Measurements from ENCODE around the gene FAM168A. TPM values are rescaled to one million over a fixed set of nuclear protein-coding genes. Genes with fewer than 3 reads are reported as not detected.
"Not testable (repeated sequence)": the region's sequence is repeated elsewhere in the genome, so short reads cannot be mapped to it uniquely, and the experiment has no call there.

Gene FAM168A
- total and polyA plus RNA-seq, 2 of the 8 experiments (the other 6 are each of a cell fraction or from before 2014, with no cell fraction given) = 17.1 to 21.6 TPM

DNA sequence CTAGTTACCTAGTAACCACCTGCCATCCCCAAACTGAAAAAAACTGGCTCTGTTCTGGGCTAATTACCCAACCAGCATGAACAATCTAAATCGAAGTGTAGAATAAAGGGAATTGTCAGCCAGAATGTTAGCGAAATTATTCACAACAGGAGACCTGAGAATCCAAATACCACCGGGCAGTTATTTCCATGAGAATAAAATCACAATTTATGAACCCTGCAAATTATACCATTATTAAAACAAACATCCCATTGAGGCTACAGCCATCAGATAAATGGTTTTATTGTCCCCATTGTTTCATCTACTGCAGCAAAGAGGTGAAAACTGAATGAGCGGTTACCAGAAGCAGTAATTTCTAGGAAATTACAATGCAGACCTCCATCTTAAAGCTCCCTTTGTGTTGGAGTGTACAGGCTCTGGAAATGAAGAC, 21.7 kb downstream of the FAM168A start (continued):
- TF ChIP-seq TBP (IDR thresholded peaks at IDR 0.05; ENCODE audit: low read depth, low read length) = no peak
- TF ChIP-seq, protein P1, sequence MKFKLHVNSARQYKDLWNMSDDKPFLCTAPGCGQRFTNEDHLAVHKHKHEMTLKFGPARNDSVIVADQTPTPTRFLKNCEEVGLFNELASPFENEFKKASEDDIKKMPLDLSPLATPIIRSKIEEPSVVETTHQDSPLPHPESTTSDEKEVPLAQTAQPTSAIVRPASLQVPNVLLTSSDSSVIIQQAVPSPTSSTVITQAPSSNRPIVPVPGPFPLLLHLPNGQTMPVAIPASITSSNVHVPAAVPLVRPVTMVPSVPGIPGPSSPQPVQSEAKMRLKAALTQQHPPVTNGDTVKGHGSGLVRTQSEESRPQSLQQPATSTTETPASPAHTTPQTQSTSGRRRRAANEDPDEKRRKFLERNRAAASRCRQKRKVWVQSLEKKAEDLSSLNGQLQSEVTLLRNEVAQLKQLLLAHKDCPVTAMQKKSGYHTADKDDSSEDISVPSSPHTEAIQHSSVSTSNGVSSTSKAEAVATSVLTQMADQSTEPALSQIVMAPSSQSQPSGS (IDR thresholded peaks at IDR 0.05; ENCODE audit: low read length) = no peak
- TF ChIP-seq, protein P2, sequence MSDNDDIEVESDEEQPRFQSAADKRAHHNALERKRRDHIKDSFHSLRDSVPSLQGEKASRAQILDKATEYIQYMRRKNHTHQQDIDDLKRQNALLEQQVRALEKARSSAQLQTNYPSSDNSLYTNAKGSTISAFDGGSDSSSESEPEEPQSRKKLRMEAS (IDR thresholded peaks at IDR 0.05) = no peak
- TF ChIP-seq YY1 (IDR thresholded peaks at IDR 0.05; ENCODE audit: low read depth, low read length) = no peak
- no peak for TF ChIP-seq MAFK (IDR thresholded peaks at IDR 0.05; ENCODE audit: low read depth, low read length)

DNA sequence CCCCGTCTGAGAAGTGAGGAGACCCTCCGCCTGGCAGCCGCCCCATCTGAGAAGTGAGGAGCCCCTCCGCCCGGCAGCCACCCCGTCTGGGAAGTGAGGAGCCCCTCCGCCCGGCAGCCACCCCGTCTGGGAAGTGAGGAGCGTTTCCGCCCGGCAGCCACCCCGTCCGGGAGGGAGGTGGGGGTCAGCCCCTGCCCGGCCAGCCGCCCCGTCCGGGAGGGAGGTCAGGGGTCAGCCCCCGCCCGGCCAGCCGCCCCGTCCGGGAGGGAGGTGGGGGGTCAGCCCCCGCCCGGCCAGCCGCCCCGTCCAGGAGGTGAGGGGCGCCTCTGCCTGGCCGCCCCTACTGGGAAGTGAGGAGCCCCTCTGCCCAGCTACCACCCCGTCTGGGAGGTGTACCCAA, 25.9 kb downstream of the FAM168A start:
- H3K4me3 ChIP-seq (ENCODE audit: extremely low read depth in 1 of 4, insufficient read depth in 2 of 4, low read depth in 3 of 4, low read length in 4 of 4); H2AFZ ChIP-seq (ENCODE audit: low read length); H3K4me1 ChIP-seq (replicated peaks in 1 of 4; ENCODE audit: control insufficient read depth in 3 of 4, insufficient read depth in 4 of 4, low read length in 3 of 4); H4K91ac ChIP-seq (replicated peaks; ENCODE audit: insufficient read length, low read length); H3K23me2 ChIP-seq (ENCODE audit: low read depth, low read length); H2AK5ac ChIP-seq (ENCODE audit: low read depth, low read length); H3K27ac ChIP-seq (ENCODE audit: low read depth, low read length); H3K18ac ChIP-seq (ENCODE audit: extremely low read depth, low read length); DNase-seq (ENCODE audit: low read depth in 1 of 2, low spot score in 2 of 2); H3K14ac ChIP-seq (ENCODE audit: insufficient read length); POLR2A ChIA-PET (ENCODE audit: partially characterized antibody); H4K5ac ChIP-seq (ENCODE audit: insufficient read length, low read depth, low read length); H2BK5ac ChIP-seq (ENCODE audit: low read depth, low read length); H3K27me3 ChIP-seq (replicated peaks in 1 of 4; ENCODE audit: control insufficient read depth in 3 of 4, extremely low read depth in 1 of 4, insufficient read depth in 3 of 4, low read length in 3 of 4); H3K79me1 ChIP-seq (ENCODE audit: low read depth, low read length); H3K36me3 ChIP-seq (ENCODE audit: control insufficient read depth in 2 of 4, insufficient read depth in 4 of 4, low read length in 3 of 4); H2BK120ac ChIP-seq (replicated peaks; ENCODE audit: low read depth, low read length); H3K23ac ChIP-seq (ENCODE audit: insufficient read length); CTCF ChIA-PET (ENCODE audit: partially characterized antibody); FAIRE-seq; H2BK15ac ChIP-seq (ENCODE audit: low read length); H4K20me1 ChIP-seq (replicated peaks in 1 of 2; ENCODE audit: control insufficient read depth in 1 of 2, insufficient read depth in 2 of 2, low read length in 2 of 2); H3K56ac ChIP-seq (replicated peaks; ENCODE audit: insufficient read length, low read depth, low read length); H2BK12ac ChIP-seq (ENCODE audit: low read depth, low read length); H3K4me2 ChIP-seq (ENCODE audit: insufficient read depth in 1 of 2, low read depth in 2 of 2, low read length in 2 of 2); H2BK20ac ChIP-seq (ENCODE audit: low read length); H3K9ac ChIP-seq (replicated peaks in 1 of 4; ENCODE audit: extremely low read depth in 1 of 4, low read depth in 3 of 4, low read length in 3 of 4); H3K4ac ChIP-seq (replicated peaks; ENCODE audit: insufficient read length, low read depth, low read length); H3K9me3 ChIP-seq (ENCODE audit: insufficient read depth in 2 of 2, low read depth in 1 of 2, low read length in 1 of 2); H4K8ac ChIP-seq (ENCODE audit: extremely low read depth, insufficient read depth, low read length): not testable (repeated sequence)
- H3K79me2 ChIP-seq (ENCODE audit: control insufficient read depth in 1 of 2, insufficient read depth in 2 of 2, low read length in 2 of 2) = peaks cover 4 to 13% of the 10 kb centered on the region in 2 experiments; a peak in 3 of 4 replicates
- 100% methylated on average over 3 of the region's 30 CpGs; no CpG with 5 or more reads in 1 of the 2 experiments for WGBS, 2 experiments (ENCODE audit: extremely low coverage in 1 of 2, insufficient coverage in 1 of 2, insufficient read length in 1 of 2, insufficient replicate concordance in 2 of 2, low coverage in 1 of 2, low lambda C conversion rate in 2 of 2, missing lambda C conversion rate in 1 of 2)

Data from H1 (cell line).